Kidney (tissue), 14 donors: ENCODE data around the gene EIF2S2. TPM values are rescaled to one million over a fixed set of nuclear protein-coding genes. Genes with fewer than 3 reads are reported as not detected.

Experiments
- DNase-seq, 5 donors: peaks; one replicate each; pipeline ENCODE4 v3.0.0-alpha.2; 2013 to 2020
- FAIRE-seq: peaks from 2 replicates; lab custom pipeline; 2012; peaks lifted over from hg19 to GRCh38; lab: Jason Lieb, UNC
- H3K27ac ChIP-seq, 2 donors: one replicate each; pipeline ENCODE4 v1.7.0; 2013; ENCODE audit warnings: low read depth in 2 of 2, low read length in 2 of 2, inconsistent platforms in 1 of 2
- H3K27me3 ChIP-seq: one replicate; pipeline ENCODE4 v1.7.1; 2013; ENCODE audit warnings: low read length, inconsistent platforms; ENCODE audit not compliant: control insufficient read depth, insufficient read depth
- H3K36me3 ChIP-seq, 3 donors: one replicate each; pipeline versions ENCODE4 v1.7.0 to v1.7.1; 2013; ENCODE audit warnings: low read length in 3 of 3, control low read depth in 1 of 3, inconsistent platforms in 1 of 3; ENCODE audit not compliant: insufficient read depth in 3 of 3, control insufficient read depth in 2 of 3
- H3K4me1 ChIP-seq, 3 donors: one replicate each; pipeline versions ENCODE4 v1.7.0 to v1.7.1; 2013; ENCODE audit warnings: low read length in 3 of 3, inconsistent platforms in 1 of 3, low read depth in 1 of 3; ENCODE audit not compliant: control insufficient read depth in 2 of 3, insufficient read depth in 2 of 3
- H3K4me3 ChIP-seq, 3 donors: one replicate each; pipeline versions ENCODE4 v1.7.0 to v1.8.1; 2013; ENCODE audit warnings: low read length in 3 of 3, control low read depth in 1 of 3, inconsistent platforms in 1 of 3
- H3K9ac ChIP-seq, 3 donors: one replicate each; pipeline versions ENCODE4 v1.7.0 to v1.7.1; 2013; ENCODE audit warnings: low read length in 3 of 3, control low read depth in 1 of 3, inconsistent platforms in 1 of 3
- H3K9me3 ChIP-seq, 3 donors: one replicate each; pipeline versions ENCODE4 v1.7.0 to v1.7.1; 2013; ENCODE audit warnings: low read length in 3 of 3, control low read depth in 1 of 3, inconsistent platforms in 1 of 3; ENCODE audit not compliant: control insufficient read depth in 2 of 3, insufficient read depth in 1 of 3
- CTCF ChIP-seq: IDR thresholded peaks from 3 replicates; pipeline ENCODE4 v1.5.1; 2012; ENCODE audit warnings: mild to moderate bottlenecking, moderate library complexity, borderline replicate concordance; ENCODE audit not compliant: insufficient read depth; ENCODE audit errors: extremely low read depth
- intact Hi-C: fragments of 100-400 bp; cut with DNase I; formaldehyde crosslinking; loops from one replicate; pipeline ENCODE4 v1.11.1; 2022
- polyA plus RNA-seq: library from polyadenylated mRNA; stranded (reverse); fragments of 350-450 nt; fragmentation: Illumina TruSeq; extraction: RNeasy Lipid Tissue Mini Kit (QIAGEN cat#74804); gene quantifications from one replicate; pipeline ENCODE4 v1.2.3, GENCODE V29; 2014; ENCODE audit warnings: low read depth, low replicate concordance; ENCODE audit not compliant: insufficient read depth
- total RNA-seq: library from RNA; stranded (reverse); fragmentation: NEBNext Ultra II Directional; extraction: Animal tissue kit (Norgen Biotek cat#: 25700); gene quantifications from one replicate; pipeline ENCODE4 v1.2.1, GENCODE V29; 2021
- donor health status: control.
- donor health status: control.
- donor health status: control.
- donor health status: control.
- donor health status: control.
- donor health status: DM: yes; HTN: yes; CAD: no.
- donor health status: Normal renal cell carcinoma (clear cell type).

Gene EIF2S2
- total and polyA plus RNA-seq, 2 donors from 2014 or later, result 51.2 to 60.3 TPM

GRCh38 chr20:34072778-34073177, 39.3 kb downstream of the EIF2S2 start:
- intact Hi-C loops, result loop anchor here (10.0 kb wide), 1 partner anchor 208 kb away; no protein-coding TSS in a partner anchor
- FAIRE-seq (no peak), DNase-seq (no peak)
- Histone ChIP-seq H3K4me3 (no peak overlapping the region), H3K9me3 (no peaks in the 10 kb centered on the region), H3K27ac (no peak overlapping the region), H3K27me3 (no peaks in the 10 kb centered on the region), H3K9ac (no peak overlapping the region), H3K4me1 (peaks cover 2 to 8% (median 8%) of the 10 kb centered on the region in 3 donors), H3K36me3 (peaks cover 3 to 20% (median 4%) of the 10 kb centered on the region in 3 donors)
- no peak for TF ChIP-seq CTCF

GRCh38 chr20:34072076-34072475, 40.0 kb downstream of the EIF2S2 start:
- DNase-seq (no peak), FAIRE-seq (no peak)
- Histone ChIP-seq H3K27me3 (no peaks in the 10 kb centered on the region), H3K4me3 (no peak overlapping the region), H3K36me3 (peaks cover 2 to 14% (median 4%) of the 10 kb centered on the region in 3 donors), H3K9me3 (no peaks in the 10 kb centered on the region), H3K27ac (no peak overlapping the region), H3K9ac (no peak overlapping the region), H3K4me1 (peaks cover 2 to 8% (median 8%) of the 10 kb centered on the region in 3 donors)
- intact Hi-C loops, result loop anchor here (10.0 kb wide), 1 partner anchor 207 kb away; no protein-coding TSS in a partner anchor
- no peak for TF ChIP-seq CTCF

DNA sequence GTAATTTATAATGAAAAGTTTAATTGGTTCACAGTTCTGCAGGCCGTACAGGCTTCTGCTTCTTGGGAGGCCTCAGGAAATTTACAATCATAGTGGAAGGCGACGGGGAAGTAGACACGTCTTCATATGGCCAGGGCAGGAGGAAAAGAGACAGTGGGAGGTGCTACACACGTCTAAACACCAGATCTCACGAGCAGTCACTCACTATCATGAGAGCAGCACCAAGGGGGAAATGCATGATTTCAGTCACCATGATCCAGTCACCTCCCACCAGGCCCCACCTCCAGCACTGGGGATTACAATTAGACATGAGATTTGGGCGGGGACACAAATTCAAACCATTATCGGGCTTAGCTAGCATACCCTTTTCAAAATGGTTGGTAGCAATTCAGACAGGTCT, 41.2 kb downstream of the EIF2S2 start:
- intact Hi-C loops, result loop anchor here (10.0 kb wide), 1 partner anchor 206 kb away; no protein-coding TSS in a partner anchor
- Histone ChIP-seq H3K27me3 (no peaks in the 10 kb centered on the region), H3K27ac (no peak overlapping the region), H3K9me3 (no peaks in the 10 kb centered on the region), H3K4me3 (no peak overlapping the region), H3K9ac (no peak overlapping the region), H3K4me1 (peaks cover 2 to 8% (median 8%) of the 10 kb centered on the region in 3 donors), H3K36me3 (peaks cover 0 to 9% (median 2%) of the 10 kb centered on the region in 3 donors)
- FAIRE-seq (no peak), DNase-seq (no peak)
- TF ChIP-seq CTCF, result no peak

- no peaks in the 10 kb centered on the region for H3K27me3 ChIP-seq
- H3K27ac ChIP-seq, result no peak overlapping the region
- no peaks in the 10 kb centered on the region for H3K9me3 ChIP-seq
- TF ChIP-seq CTCF, result no peak
- peaks cover 0 to 5% (median 2%) of the 10 kb centered on the region in 3 donors for H3K36me3 ChIP-seq
- H3K4me3 ChIP-seq, result no peak overlapping the region
- DNase-seq (no peak), FAIRE-seq (no peak)
- H3K9ac ChIP-seq, result no peak overlapping the region
- intact Hi-C loops, result loop anchor here (10.0 kb wide), 1 partner anchor 205 kb away; no protein-coding TSS in a partner anchor
- H3K4me1 ChIP-seq, result peaks cover 2 to 14% (median 8%) of the 10 kb centered on the region in 3 donors
Measured at GRCh38 chr20:34070079-34070439, 42.0 kb downstream of the EIF2S2 start.
